ENCODE data around the gene TBC1D5. TPM values are rescaled to one million over a fixed set of nuclear protein-coding genes. Genes with fewer than 3 reads are reported as not detected.

The TBC1D5 gene
- total RNA-seq, 1 donor from 2014 or later, result 75.6 TPM

GRCh38 chr3:17322106-17322793 lies 420.2 kb downstream of the TBC1D5 start:
- no peak for ATAC-seq
- intact Hi-C loops (cut with DNase I), result no loop called here

DNA sequence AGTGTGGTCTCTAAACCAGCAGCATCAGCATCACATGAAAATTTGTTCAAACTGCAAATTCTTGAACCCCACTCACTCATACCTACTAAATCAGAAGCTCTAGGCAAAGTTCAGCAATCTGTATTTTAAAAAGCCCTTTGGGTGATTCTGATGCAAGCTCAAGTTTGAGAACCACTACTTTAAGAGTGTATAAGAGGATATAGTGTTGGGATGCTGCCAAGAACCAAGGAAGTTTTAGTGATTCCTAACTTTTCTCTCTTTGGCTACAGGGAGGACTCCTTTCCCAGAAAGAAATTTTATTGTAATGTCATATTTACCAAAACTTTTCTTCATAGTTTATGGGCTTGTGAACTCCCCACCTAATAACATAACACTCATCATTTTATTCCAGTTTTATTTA lies 422.2 kb downstream of the TBC1D5 start:
- no peaks in the 10 kb centered on the region for H3K4me1 ChIP-seq
- H3K27ac ChIP-seq, result no peak overlapping the region
- DNase-seq (no peak), ATAC-seq (no peak)
- no peaks in the 10 kb centered on the region for H3K9me3 ChIP-seq
- H3K4me3 ChIP-seq, result no peak overlapping the region
- no peaks in the 10 kb centered on the region for H3K27me3 ChIP-seq (ENCODE audit: low read depth)
- TF ChIP-seq, protein P1, sequence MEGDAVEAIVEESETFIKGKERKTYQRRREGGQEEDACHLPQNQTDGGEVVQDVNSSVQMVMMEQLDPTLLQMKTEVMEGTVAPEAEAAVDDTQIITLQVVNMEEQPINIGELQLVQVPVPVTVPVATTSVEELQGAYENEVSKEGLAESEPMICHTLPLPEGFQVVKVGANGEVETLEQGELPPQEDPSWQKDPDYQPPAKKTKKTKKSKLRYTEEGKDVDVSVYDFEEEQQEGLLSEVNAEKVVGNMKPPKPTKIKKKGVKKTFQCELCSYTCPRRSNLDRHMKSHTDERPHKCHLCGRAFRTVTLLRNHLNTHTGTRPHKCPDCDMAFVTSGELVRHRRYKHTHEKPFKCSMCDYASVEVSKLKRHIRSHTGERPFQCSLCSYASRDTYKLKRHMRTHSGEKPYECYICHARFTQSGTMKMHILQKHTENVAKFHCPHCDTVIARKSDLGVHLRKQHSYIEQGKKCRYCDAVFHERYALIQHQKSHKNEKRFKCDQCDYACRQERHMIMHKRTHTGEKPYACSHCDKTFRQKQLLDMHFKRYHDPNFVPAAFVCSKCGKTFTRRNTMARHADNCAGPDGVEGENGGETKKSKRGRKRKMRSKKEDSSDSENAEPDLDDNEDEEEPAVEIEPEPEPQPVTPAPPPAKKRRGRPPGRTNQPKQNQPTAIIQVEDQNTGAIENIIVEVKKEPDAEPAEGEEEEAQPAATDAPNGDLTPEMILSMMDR (IDR thresholded peaks at IDR 0.05), result no peak
- H3K36me3 ChIP-seq, result no peaks in the 10 kb centered on the region
- intact Hi-C loops (cut with DNase I), result no loop called here

More at GRCh38 chr3:17322106-17322793, 420.2 kb downstream of the TBC1D5 start:
- DNase-seq, result no peak
- TF ChIP-seq, protein P1 (IDR thresholded peaks at IDR 0.05), result no peak
- no peak overlapping the region for H3K4me3 ChIP-seq
- H3K9me3 ChIP-seq, result no peaks in the 10 kb centered on the region
- H3K4me1 ChIP-seq, result no peaks in the 10 kb centered on the region
- no peaks in the 10 kb centered on the region for H3K27me3 ChIP-seq (ENCODE audit: low read depth)
- no peaks in the 10 kb centered on the region for H3K36me3 ChIP-seq
- H3K27ac ChIP-seq, result no peak overlapping the region

DNA sequence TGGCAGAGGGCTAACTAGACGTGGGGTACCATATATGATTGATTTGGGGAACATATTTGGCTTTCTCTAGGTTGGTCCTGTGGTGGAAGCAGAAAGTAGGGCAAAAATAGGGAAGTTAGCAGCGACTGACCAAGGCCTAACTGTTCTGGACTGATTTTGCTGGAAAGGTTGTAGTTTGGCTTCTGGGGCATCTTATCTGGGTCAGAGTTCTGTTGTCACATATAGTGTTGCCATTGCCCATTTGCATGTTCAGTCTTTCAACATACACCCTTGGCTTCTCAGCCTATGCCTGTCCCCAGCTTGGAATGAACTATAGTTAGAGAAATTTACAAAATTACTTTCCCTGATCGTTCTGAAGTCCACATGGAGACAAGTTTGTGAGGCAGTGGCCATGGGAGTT lies 426.5 kb downstream of the TBC1D5 start:
- TF ChIP-seq, protein P1 (IDR thresholded peaks at IDR 0.05), result no peak
- H3K36me3 ChIP-seq, result no peaks in the 10 kb centered on the region
- ATAC-seq (no peak), DNase-seq (no peak)
- no peak overlapping the region for H3K27ac ChIP-seq
- no peaks in the 10 kb centered on the region for H3K9me3 ChIP-seq
- no peaks in the 10 kb centered on the region for H3K4me1 ChIP-seq
- H3K4me3 ChIP-seq, result no peak overlapping the region
- H3K27me3 ChIP-seq (ENCODE audit: low read depth), result no peaks in the 10 kb centered on the region
- intact Hi-C loops (cut with DNase I), result no loop called here

DNA sequence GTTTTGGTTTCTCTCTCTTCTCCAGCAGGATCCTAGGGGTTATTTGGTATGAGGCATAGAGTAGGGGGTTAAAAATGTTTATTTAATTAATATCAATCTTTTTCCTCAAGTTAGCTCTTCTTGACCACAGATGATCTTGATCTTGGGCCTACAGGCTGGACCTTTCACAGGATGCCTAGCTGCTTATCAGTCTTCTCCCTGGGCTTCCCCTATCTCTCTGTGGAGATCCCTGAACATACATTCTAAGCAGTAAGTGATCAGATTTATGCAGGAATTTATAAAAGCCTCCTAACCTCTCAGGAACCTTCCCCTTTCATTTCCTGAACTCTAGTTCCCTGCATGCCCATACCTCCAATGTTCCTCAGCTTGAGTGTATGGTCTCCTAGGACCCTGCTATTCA lies 428.3 kb downstream of the TBC1D5 start:
- intact Hi-C loops (cut with DNase I), result no loop called here
- Histone ChIP-seq H3K9me3 (no peaks in the 10 kb centered on the region), H3K4me3 (no peak overlapping the region), H3K27me3 (ENCODE audit: low read depth) (no peaks in the 10 kb centered on the region), H3K27ac (no peak overlapping the region), H3K36me3 (no peaks in the 10 kb centered on the region), H3K4me1 (no peaks in the 10 kb centered on the region)
- no peak for ATAC-seq
- no peak for DNase-seq
- TF ChIP-seq, protein P1 (IDR thresholded peaks at IDR 0.05), result no peak

DNA sequence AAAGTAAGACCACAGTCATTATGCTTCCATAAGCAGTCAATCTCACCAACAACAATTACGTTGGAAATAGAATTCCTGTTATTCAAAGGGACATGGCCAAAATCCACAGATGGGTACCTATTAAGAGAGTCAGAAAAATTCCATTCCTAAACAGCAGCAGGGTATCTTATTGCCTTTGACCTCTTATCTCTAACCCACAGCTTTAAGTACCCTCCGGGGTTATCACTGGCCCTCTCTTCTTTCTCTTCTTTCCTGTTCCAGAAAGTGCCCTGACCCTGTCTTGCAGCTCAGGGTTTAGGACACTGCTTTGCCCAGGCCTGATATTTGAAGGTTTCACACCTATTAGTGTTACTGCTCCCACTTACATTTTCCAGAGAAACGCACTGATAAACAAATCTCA lies 428.7 kb downstream of the TBC1D5 start:
- TF ChIP-seq, protein P1 (IDR thresholded peaks at IDR 0.05), result no peak

More for the DNA sequence above, 428.7 kb downstream of the TBC1D5 start:
- Histone ChIP-seq H3K36me3 (no peaks in the 10 kb centered on the region), H3K4me3 (no peak overlapping the region), H3K27ac (no peak overlapping the region), H3K27me3 (ENCODE audit: low read depth) (no peaks in the 10 kb centered on the region), H3K4me1 (no peaks in the 10 kb centered on the region), H3K9me3 (no peaks in the 10 kb centered on the region)
- DNase-seq (no peak), ATAC-seq (no peak)
- intact Hi-C loops (cut with DNase I), result no loop called here
